GM12801 (cell line): ENCODE data around the gene RNF150.

Experiments
- TF ChIP-seq, protein P1 (sequence below): IDR thresholded peaks from one replicate; pipeline ENCODE4 v1.5.1; 2011; ENCODE audit warnings: control low read depth; ENCODE audit not compliant: insufficient read length; ENCODE audit errors: extremely low read depth

Gene RNF150

GRCh38 chr4:141009129-141009528 lies 124.1 kb downstream of the RNF150 start:
- TF ChIP-seq, protein P1, sequence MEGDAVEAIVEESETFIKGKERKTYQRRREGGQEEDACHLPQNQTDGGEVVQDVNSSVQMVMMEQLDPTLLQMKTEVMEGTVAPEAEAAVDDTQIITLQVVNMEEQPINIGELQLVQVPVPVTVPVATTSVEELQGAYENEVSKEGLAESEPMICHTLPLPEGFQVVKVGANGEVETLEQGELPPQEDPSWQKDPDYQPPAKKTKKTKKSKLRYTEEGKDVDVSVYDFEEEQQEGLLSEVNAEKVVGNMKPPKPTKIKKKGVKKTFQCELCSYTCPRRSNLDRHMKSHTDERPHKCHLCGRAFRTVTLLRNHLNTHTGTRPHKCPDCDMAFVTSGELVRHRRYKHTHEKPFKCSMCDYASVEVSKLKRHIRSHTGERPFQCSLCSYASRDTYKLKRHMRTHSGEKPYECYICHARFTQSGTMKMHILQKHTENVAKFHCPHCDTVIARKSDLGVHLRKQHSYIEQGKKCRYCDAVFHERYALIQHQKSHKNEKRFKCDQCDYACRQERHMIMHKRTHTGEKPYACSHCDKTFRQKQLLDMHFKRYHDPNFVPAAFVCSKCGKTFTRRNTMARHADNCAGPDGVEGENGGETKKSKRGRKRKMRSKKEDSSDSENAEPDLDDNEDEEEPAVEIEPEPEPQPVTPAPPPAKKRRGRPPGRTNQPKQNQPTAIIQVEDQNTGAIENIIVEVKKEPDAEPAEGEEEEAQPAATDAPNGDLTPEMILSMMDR = no peak

DNA sequence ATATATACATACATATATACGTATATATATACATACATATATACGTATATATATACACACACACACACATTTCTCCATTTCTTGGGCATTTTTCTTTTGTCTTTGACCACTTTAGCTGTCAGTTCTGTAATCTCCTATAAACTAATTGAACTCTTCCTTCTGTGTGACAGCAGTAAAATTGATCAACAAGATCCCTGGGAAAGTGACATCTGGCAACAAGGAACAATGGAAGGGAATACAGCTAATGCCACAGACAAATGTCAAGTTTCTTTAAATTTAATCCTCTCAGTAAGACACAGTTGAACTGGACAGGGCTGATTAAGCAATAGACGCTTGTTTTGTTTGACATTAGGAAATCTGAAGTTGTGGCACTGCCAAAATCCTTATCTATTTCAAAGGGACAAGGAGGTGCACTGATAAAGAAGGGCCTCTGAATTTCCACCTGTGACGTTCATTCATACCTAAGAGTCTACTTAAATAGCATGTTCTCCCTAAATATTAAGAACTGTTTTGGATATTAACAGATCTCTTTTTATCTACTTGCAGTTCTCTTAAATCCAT lies 126.9 kb downstream of the RNF150 start:
- TF ChIP-seq, protein P1 = no peak

- TF ChIP-seq, protein P1 = no peak
These were observed 128.4 kb downstream of the RNF150 start for GRCh38 chr4:141004823-141005222.

DNA sequence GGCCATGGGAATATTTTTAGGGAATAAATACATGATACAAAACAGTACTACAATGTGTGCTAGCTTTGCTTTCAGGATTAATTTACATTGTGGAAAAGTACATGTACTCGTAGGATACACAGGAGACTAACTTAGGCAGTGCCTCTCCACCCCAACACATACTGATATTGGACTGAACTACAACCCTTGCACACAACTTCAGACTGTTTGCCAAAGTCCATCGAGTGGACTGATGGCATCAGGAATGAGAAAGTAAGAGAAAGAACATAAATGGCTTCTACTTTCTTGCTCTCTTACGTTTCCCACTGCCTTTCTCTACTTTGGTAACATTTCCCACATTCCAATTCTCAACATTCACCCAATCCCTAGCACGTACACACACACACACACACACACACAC lies 130.1 kb downstream of the RNF150 start:
- TF ChIP-seq, protein P1 = no peak

- TF ChIP-seq, protein P1 = no peak
These were observed 130.9 kb downstream of the RNF150 start for GRCh38 chr4:141002323-141002805.

DNA sequence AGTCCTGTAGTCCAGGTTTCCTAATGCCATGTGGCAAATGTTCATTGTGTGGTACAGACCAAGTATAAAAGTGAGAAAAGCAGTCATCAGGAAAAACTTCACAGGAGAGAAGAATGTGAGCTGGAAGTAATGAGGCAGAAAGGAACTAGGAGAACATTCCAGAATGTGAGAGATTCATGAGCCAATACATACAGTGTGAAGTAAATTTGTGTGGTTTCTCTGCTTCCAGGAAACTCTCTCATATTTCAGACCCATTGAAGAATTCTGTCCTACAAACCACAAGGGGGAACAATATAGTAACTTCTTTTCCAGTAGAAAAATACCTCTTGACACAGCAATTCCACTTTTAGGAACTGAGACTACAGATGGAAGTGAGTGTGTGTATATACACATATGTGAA lies 136.5 kb downstream of the RNF150 start:
- TF ChIP-seq, protein P1 = no peak

GRCh38 chr4:140995058-140995457 lies 138.2 kb downstream of the RNF150 start:
- TF ChIP-seq, protein P1 = no peak
